ENCODE data around the gene MESP1. TPM values are rescaled to one million over a fixed set of nuclear protein-coding genes. Genes with fewer than 3 reads are reported as not detected.
A peak's percentile ranks its signal among the peaks of the same experiment; 100 is the strongest.

Gene MESP1
- total and polyA plus RNA-seq, 2 of the 13 experiments (the other 11 are each of a cell fraction or from before 2014, with no cell fraction given): not detected

DNA sequence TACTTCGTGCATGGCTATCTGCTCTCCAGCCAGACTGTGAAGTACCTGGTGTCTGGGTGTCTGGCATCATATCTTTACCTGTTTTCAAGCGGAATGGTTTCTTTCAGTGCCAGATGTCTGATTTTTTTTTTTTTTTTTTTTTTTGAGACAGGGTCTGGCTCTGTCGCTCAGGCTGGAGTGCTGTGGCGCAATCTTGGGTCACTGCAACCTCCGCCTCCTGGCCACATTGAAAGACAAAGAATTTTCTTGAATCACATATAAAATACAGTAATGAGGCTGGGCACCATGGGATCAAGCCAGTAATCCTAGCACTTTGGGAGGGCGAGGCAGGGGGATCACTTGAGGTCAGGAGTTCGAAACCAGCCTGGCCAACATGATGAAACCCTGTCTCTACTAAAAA, 2.8 kb upstream of the MESP1 start:
- intact Hi-C loops (cut with micrococcal nuclease; ENCODE audit: unreplicated experiment) (no loop called here), in situ Hi-C loops (cut with HindIII; ENCODE audit: extremely low pct_ligation_motif_present, low pct_unique_long_range_greater_than_20kb) (no loop called here)
- Histone ChIP-seq H3K9me3 (ENCODE audit: low read length) (no peaks in the 10 kb centered on the region), H3K27ac (ENCODE audit: extremely low read length, insufficient read depth, low read length) (no peak overlapping the region), H3K9ac (ENCODE audit: insufficient read depth, low read depth, low read length) (no peak overlapping the region), H2AFZ (ENCODE audit: low read length) (no peak overlapping the region), H4K20me1 (ENCODE audit: insufficient read depth, low read length) (no peaks in the 10 kb centered on the region), H3K4me1 (ENCODE audit: insufficient read depth, low read length) (peaks cover 39% of the 10 kb centered on the region), H3K4me2 (ENCODE audit: low read depth, low read length) (no peak overlapping the region), H3K79me2 (ENCODE audit: insufficient read depth, low read length) (no peaks in the 10 kb centered on the region), H3K27me3 (ENCODE audit: control insufficient read depth in 1 of 2, insufficient read depth in 2 of 2, low read length in 2 of 2) (peaks cover 15 to 40% of the 10 kb centered on the region in 2 experiments), H3K36me3 (replicated peaks in 1 of 2; ENCODE audit: control insufficient read depth in 1 of 2, insufficient read depth in 2 of 2, low read length in 2 of 2) (no peaks in the 10 kb centered on the region), H3K4me3 (replicated peaks in 1 of 3; ENCODE audit: insufficient read depth in 1 of 3, low read depth in 2 of 3, low read length in 3 of 3) (no peak overlapping the region)
- TF ChIP-seq ZNF264 (CRISPR knock-in tag; IDR thresholded peaks at IDR 0.05) (no peak), ZNF766 (CRISPR knock-in tag; IDR thresholded peaks at IDR 0.05; ENCODE audit: borderline replicate concordance) (no peak), SRY (CRISPR knock-in tag; IDR thresholded peaks at IDR 0.05) (no peak), KDM6A (CRISPR knock-in tag; IDR thresholded peaks at IDR 0.05; ENCODE audit: low read depth) (no peak), CEBPB (IDR thresholded peaks at IDR 0.05; ENCODE audit: borderline replicate concordance, low read depth, low read length) (peak; percentile 28; the same call in 1 of the 2 replicates)
- TF ChIP-seq, protein P1, sequence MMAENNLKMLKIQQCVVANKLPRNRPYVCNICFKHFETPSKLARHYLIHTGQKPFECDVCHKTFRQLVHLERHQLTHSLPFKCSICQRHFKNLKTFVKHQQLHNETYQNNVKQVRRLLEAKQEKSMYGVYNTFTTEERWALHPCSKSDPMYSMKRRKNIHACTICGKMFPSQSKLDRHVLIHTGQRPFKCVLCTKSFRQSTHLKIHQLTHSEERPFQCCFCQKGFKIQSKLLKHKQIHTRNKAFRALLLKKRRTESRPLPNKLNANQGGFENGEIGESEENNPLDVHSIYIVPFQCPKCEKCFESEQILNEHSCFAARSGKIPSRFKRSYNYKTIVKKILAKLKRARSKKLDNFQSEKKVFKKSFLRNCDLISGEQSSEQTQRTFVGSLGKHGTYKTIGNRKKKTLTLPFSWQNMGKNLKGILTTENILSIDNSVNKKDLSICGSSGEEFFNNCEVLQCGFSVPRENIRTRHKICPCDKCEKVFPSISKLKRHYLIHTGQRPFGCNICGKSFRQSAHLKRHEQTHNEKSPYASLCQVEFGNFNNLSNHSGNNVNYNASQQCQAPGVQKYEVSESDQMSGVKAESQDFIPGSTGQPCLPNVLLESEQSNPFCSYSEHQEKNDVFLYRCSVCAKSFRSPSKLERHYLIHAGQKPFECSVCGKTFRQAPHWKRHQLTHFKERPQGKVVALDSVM (CRISPR knock-in tag; IDR thresholded peaks at IDR 0.05): no peak
- DNase-seq (ENCODE audit: low spot score) (no peak), ATAC-seq (no peak), FAIRE-seq (no peak)
- ChIA-PET POLR2A (no interaction called here), CTCF (ENCODE audit: low intra/inter-chr PET ratio, low total read pairs) (no interaction called here)
- 36% methylated on average over 7 of the region's 7 CpGs for WGBS (ENCODE audit: low lambda C conversion rate)
- BruUV-seq (replicated peaks): no TSS peak

DNA sequence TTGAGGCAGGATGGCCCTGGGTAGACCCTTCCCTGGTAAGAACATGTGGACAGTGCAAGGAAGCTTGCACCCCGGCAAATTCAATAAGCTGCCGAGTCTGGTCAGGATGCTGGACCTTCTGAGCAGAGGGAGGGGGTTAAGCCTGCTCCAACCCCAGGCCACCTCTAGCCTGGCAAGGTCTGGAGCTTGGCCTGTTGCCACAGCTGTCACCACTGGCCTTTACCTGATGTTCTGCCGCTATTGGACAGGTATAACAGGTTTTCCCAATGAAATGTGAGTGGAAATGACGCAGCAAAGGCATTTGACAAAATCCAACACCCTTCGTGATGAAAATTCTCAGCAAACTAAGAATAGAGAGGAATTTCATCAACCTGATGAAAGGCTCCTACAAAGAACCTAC, 699 bp upstream of the MESP1 start:
- in situ Hi-C loops (cut with HindIII; ENCODE audit: extremely low pct_ligation_motif_present, low pct_unique_long_range_greater_than_20kb): no loop called here
- FAIRE-seq (no peak), DNase-seq (ENCODE audit: low spot score) (no peak), ATAC-seq (no peak)
- peaks cover 21% of the 10 kb centered on the region for H3K4me1 ChIP-seq (ENCODE audit: insufficient read depth, low read length)
- TF ChIP-seq NFKB2 (CRISPR knock-in tag; IDR thresholded peaks at IDR 0.05; ENCODE audit: borderline replicate concordance) (no peak), CBFB (CRISPR knock-in tag; IDR thresholded peaks at IDR 0.05) (no peak), FOXA3 (CRISPR knock-in tag; IDR thresholded peaks at IDR 0.05) (no peak), ZNF709 (CRISPR knock-in tag; IDR thresholded peaks at IDR 0.05) (no peak), KMT2B (CRISPR knock-in tag; IDR thresholded peaks at IDR 0.05) (no peak), ZNF839 (CRISPR knock-in tag; IDR thresholded peaks at IDR 0.05; ENCODE audit: borderline replicate concordance) (no peak)
- TF ChIP-seq, protein P2, sequence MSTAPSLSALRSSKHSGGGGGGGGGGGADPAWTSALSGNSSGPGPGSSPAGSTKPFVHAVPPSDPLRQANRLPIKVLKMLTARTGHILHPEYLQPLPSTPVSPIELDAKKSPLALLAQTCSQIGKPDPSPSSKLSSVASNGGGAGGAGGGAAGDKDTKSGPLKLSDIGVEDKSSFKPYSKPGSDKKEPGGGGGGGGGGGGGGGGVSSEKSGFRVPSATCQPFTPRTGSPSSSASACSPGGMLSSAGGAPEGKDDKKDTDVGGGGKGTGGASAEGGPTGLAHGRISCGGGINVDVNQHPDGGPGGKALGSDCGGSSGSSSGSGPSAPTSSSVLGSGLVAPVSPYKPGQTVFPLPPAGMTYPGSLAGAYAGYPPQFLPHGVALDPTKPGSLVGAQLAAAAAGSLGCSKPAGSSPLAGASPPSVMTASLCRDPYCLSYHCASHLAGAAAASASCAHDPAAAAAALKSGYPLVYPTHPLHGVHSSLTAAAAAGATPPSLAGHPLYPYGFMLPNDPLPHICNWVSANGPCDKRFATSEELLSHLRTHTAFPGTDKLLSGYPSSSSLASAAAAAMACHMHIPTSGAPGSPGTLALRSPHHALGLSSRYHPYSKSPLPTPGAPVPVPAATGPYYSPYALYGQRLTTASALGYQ (CRISPR knock-in tag; IDR thresholded peaks at IDR 0.05): no peak
- TF ChIP-seq, protein P3, sequence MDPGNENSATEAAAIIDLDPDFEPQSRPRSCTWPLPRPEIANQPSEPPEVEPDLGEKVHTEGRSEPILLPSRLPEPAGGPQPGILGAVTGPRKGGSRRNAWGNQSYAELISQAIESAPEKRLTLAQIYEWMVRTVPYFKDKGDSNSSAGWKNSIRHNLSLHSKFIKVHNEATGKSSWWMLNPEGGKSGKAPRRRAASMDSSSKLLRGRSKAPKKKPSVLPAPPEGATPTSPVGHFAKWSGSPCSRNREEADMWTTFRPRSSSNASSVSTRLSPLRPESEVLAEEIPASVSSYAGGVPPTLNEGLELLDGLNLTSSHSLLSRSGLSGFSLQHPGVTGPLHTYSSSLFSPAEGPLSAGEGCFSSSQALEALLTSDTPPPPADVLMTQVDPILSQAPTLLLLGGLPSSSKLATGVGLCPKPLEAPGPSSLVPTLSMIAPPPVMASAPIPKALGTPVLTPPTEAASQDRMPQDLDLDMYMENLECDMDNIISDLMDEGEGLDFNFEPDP (CRISPR knock-in tag; conservative IDR thresholded peaks at IDR 0.05): no peak
- TF ChIP-seq, protein P4, sequence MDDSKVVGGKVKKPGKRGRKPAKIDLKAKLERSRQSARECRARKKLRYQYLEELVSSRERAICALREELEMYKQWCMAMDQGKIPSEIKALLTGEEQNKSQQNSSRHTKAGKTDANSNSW (CRISPR knock-in tag; IDR thresholded peaks at IDR 0.05; ENCODE audit: borderline replicate concordance): no peak
- no peak overlapping the region for H2AFZ ChIP-seq (ENCODE audit: low read length)
- BruUV-seq (replicated peaks): no TSS peak
- ChIA-PET POLR2A (no interaction called here), CTCF (ENCODE audit: low intra/inter-chr PET ratio, low total read pairs) (no interaction called here)
- intact Hi-C loops (cut with micrococcal nuclease; ENCODE audit: unreplicated experiment): no loop called here
- H3K9ac ChIP-seq (ENCODE audit: insufficient read depth, low read depth, low read length): no peak overlapping the region
- no peaks in the 10 kb centered on the region for H3K36me3 ChIP-seq (replicated peaks in 1 of 2; ENCODE audit: control insufficient read depth in 1 of 2, insufficient read depth in 2 of 2, low read length in 2 of 2)
- no peaks in the 10 kb centered on the region for H3K79me2 ChIP-seq (ENCODE audit: insufficient read depth, low read length)
- no peaks in the 10 kb centered on the region for H4K20me1 ChIP-seq (ENCODE audit: insufficient read depth, low read length)
- H3K27me3 ChIP-seq (ENCODE audit: control insufficient read depth in 1 of 2, insufficient read depth in 2 of 2, low read length in 2 of 2): peaks cover 18 to 43% of the 10 kb centered on the region in 2 experiments; a peak in 4 of 5 replicates
- 70% methylated on average over 5 of the region's 5 CpGs for WGBS (ENCODE audit: low lambda C conversion rate)
- H3K27ac ChIP-seq (ENCODE audit: extremely low read length, insufficient read depth, low read length): no peak overlapping the region
- no peak overlapping the region for H3K4me3 ChIP-seq (replicated peaks in 1 of 3; ENCODE audit: insufficient read depth in 1 of 3, low read depth in 2 of 3, low read length in 3 of 3)
- H3K9me3 ChIP-seq (ENCODE audit: low read length): no peaks in the 10 kb centered on the region
- peak overlapping the region; percentile 68 for H3K4me2 ChIP-seq (ENCODE audit: low read depth, low read length)

Measured in HepG2 (cell line).